Activated gamma-delta T cell treated with anti-CD3 and anti-CD28 coated beads, Interleukin-2, amount 50 U/mL, for 16 hours (primary cell): ENCODE data around the gene SPDYE1.
A peak's percentile ranks its signal among the peaks of the same experiment; 100 is the strongest.

Source experiments
- DNase-seq: peaks from one replicate; pipeline ENCODE4 v3.0.0-alpha.2; 2020; ENCODE audit warnings: low read depth

SPDYE1 gene

DNA sequence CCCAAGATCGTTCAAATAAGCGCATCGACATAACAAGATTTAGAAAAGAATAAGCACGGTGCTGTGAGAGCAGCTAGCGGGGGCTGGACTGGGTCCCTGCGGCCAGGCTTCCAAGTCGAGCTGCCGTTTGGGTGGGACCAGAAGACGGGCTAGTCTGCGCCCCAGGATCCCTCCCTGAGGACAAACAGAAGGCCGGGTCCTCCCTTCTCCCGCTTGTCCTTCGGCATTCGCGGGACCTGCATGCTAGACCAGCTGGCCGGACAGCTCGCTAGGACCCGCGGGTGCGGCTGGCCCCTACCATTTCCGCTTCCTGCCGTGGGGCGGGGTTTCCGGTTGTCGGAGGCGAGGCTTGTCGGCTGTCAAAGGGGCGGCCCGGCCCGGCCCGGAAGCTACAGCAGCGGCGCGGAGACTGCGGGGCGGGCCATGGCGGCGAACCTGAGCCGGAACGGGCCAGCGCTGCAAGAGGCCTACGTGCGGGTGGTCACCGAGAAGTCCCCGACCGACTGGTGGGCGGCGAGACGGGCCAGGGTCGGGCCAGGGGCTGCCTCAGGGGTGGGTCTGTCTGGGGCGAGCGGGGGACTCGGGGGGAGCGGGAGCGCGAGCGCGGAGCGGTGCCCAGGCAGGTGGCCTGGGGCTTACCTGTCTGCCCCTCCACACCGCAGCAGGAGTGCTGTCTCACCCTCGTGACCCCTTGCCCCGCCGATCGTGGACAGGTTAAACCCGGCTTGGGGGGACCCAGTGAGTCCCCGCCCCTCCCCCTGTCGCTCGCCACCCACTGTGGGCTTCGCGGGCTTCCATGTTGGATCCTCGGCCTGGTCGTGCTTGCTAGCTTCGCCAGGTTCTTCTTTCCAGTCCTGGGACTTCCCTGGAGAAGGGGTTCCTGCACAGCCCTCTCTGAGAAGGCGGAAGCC is 46.9 kb downstream of the SPDYE1 start, which contains the start of gene DBNL:
DBNL (plus strand) TSS at position 388 of the 911 bp plus-strand sequence; CDS start at position 424, 36 bp downstream.
- DNase-seq, result peak; percentile 92

GRCh38 chr7:44045226-44046014 is 47.7 kb downstream of the SPDYE1 start:
- no peak for DNase-seq

GRCh38 chr7:44046321-44047061 is 48.8 kb downstream of the SPDYE1 start:
- no peak for DNase-seq

DNA sequence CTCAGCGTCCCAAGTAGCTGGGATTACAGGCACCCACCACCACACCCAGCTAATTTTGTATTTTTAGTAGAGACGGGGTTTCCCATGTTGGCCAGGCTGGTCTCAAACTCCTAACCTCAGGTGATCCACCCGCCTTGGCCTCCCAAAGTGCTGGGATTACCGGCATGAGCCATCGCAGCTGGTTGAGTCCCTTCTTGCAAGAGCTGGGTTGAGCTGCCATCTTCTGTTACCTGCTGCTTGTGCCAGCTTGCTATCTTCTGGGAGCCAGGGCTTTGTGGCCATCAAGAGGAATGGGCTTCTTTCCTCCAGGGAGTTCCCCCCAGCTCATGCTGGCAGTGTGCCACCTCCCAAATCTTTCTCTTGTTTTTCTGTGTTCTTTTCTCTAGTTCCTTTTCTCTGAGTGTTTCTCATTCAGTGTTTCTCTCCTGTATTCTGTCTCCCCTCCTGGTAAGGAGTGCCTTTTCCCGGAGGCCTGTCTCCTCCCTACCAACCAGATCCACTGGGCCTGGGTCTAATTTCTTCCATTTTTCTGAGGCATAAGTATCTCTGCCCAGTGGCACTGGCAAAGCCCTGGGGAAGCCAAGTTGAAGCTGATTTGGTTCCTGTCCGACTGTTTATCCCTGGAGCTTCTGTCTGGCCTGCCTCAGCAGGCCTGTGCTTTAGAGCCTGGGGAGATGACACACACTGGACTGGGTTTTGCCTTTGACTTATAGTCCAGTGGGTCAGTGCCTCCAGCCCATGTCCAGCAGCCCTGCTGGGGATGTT is 50.5 kb downstream of the SPDYE1 start:
- DNase-seq, result no peak

DNA sequence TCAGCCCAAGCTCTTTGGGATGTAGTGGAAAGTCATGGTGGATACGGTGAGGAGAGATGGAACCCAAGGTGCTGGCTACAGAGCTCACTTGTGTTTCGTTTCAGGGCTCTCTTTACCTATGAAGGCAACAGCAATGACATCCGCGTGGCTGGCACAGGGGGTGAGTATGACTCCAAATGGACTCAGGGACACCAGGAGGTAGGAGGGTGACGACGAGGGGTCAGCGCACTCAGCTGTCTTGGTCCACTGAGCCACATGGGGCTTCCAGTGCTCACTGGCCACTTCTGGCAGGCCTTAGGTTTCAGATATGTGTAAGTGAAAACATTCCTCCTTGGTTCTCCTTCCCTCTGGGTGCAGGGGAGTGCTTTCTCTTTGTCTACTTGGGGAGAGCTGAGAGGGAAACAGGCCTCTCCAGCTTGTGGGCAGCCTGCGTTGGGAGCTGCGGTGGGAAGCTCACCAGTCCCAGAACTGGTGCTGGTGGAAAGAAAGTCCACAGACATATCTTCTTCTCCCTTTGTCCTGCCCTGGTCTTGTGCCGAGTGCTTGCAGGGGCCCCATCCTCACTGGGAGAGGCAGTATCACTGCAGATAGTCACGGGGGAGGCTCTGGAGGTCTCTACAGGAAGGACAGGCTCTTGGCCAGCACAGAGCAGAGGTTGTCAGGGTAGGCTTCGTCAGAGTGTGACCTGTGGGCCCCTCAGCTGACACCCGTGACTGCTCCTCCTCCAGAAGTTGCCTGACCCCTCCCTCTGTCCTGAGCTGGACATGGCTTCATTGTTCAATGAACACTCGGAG is 52.6 kb downstream of the SPDYE1 start:
- DNase-seq, result no peak

- DNase-seq, result no peak
Measured at GRCh38 chr7:44050915-44051560, 53.3 kb downstream of the SPDYE1 start.

- DNase-seq, result no peak
Measured at GRCh38 chr7:44051611-44052220, 54.0 kb downstream of the SPDYE1 start.

- DNase-seq, result no peak
Measured at GRCh38 chr7:44052771-44053365, 55.2 kb downstream of the SPDYE1 start.

DNA sequence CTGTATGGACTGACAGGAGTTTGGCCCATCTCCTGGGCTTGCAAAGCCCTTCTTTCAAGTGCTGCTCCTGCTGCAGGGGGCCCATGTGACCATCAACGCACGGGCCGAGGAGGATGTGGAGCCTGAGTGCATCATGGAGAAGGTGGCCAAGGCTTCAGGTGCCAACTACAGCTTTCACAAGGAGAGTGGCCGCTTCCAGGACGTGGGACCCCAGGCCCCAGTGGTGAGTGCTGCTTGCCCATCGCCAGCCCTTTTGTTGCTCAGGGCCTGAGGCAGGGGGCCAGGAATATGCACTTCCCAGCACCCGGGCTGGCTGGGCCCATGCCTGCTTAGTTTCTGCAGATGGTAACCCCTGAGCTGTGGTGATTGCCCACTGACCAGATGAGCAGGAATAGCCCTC is 59.0 kb downstream of the SPDYE1 start:
- no peak for DNase-seq

- no peak for DNase-seq
Measured at GRCh38 chr7:44057181-44057848, 59.6 kb downstream of the SPDYE1 start.

- DNase-seq, result no peak
Measured at GRCh38 chr7:44057849-44058758, 60.4 kb downstream of the SPDYE1 start.

- DNase-seq, result no peak
Measured at GRCh38 chr7:44058759-44059218, 61.1 kb downstream of the SPDYE1 start.

- no peak for DNase-seq
Measured at GRCh38 chr7:44059219-44060090, 61.8 kb downstream of the SPDYE1 start.
